ENCODE data around the gene IFI16. TPM values are rescaled to one million over a fixed set of nuclear protein-coding genes. Genes with fewer than 3 reads are reported as not detected.
"Not testable (repeated sequence)": the region's sequence is repeated elsewhere in the genome, so short reads cannot be mapped to it uniquely, and the experiment has no call there.

The IFI16 gene
- total and polyA plus RNA-seq, 10 of the 15 experiments (the other 5 are each of a cell fraction or from before 2014, with no cell fraction given): 120 to 375 (median 188) TPM

DNA sequence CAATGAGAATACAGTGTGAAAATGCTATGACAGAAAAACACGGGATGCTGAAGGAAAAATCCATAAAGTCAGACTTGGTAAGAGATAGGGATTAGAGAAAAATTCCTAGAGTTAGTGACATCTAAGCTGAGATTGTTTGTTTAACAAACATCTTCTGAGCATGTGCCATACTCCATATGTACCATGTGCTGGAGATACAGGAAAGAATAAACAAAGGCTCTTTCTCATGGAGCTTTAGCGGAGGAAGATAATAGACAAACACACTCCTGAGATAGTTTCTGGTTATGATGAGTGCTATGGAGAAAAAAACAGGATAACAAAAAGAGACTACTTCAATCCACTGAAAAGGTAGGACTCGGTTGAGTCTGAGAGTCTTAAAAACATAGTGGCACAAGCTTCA, 88.9 kb downstream of the IFI16 start (continued):
- TF ChIP-seq YY1 (IDR thresholded peaks at IDR 0.05; ENCODE audit: low read depth, low read length) (no peak), MEF2A (IDR thresholded peaks at IDR 0.05; ENCODE audit: insufficient read depth, low read depth, low read length) (no peak)

DNA sequence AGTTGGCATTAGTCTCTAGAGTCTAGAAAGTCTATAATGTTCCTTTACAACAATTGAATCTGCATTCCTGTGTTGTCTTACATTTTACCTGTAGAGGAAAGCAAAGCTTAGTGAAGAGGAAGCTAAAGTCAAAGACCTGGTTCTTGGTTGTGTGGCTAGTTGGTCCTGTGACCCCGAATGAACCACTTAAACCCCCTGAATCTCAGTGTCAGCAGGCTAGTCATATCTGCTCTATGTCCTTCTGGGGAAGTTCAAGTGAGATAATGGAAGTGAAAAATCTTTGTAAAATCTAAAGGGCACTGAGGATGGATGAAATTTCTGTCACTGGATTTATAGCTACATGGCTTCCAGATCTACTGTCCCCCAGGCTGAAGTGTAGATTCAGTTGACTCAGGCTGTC, 90.9 kb downstream of the IFI16 start:
- no TSS peak for BruUV-seq (replicated peaks)
- ATAC-seq (no peak), FAIRE-seq (no peak), DNase-seq (ENCODE audit: low read depth, low spot score) (no peak)
- H2AFZ ChIP-seq (ENCODE audit: control insufficient read depth, low read depth, low read length): no peak overlapping the region
- no peak for TF ChIP-seq TCF7 (IDR thresholded peaks at IDR 0.05; ENCODE audit: borderline replicate concordance)
- RAD21 ChIA-PET (ENCODE audit: unreplicated experiment): no interaction called here
- CTCF ChIA-PET: no interaction called here
- H3K79me2 ChIP-seq (ENCODE audit: control insufficient read depth, insufficient read depth, low read length): no peaks in the 10 kb centered on the region
- no peaks in the 10 kb centered on the region for H3K36me3 ChIP-seq (ENCODE audit: control insufficient read depth in 2 of 2, insufficient read depth in 2 of 2, low read length in 1 of 2)
- intact Hi-C loops (cut with micrococcal nuclease; ENCODE audit: unreplicated experiment): no loop called here
- no peaks in the 10 kb centered on the region for H3K4me1 ChIP-seq (ENCODE audit: control insufficient read depth, insufficient read depth, low read length)
- no peak overlapping the region for H3K4me2 ChIP-seq (ENCODE audit: control insufficient read depth, insufficient read depth)
- SMC1A ChIA-PET (ENCODE audit: uncharacterized antibody, unreplicated experiment): no interaction called here
- no peak overlapping the region for H3K9ac ChIP-seq (ENCODE audit: control insufficient read depth, insufficient read depth, low read length)
- no peak overlapping the region for H3K27ac ChIP-seq (ENCODE audit: control insufficient read depth, insufficient read depth)
- H3K4me3 ChIP-seq: no peak overlapping the region
- H3K27me3 ChIP-seq (replicated peaks in 1 of 2; ENCODE audit: control insufficient read depth in 2 of 2, insufficient read depth in 2 of 2, low read length in 1 of 2): peaks cover 0 to 4% of the 10 kb centered on the region in 2 experiments; a peak in 3 of 4 replicates
- no peaks in the 10 kb centered on the region for H3K9me3 ChIP-seq (replicated peaks; ENCODE audit: control insufficient read depth, insufficient read depth, low read length)
- no peaks in the 10 kb centered on the region for H4K20me1 ChIP-seq (ENCODE audit: control insufficient read depth, insufficient read depth)
- POLR2A ChIA-PET: no interaction called here
- 0% methylated on average over 1 of the region's 1 CpG for WGBS (ENCODE audit: insufficient coverage, insufficient replicate concordance, low lambda C conversion rate, missing lambda C conversion rate)
- in situ Hi-C loops (cut with MboI): no loop called here

DNA sequence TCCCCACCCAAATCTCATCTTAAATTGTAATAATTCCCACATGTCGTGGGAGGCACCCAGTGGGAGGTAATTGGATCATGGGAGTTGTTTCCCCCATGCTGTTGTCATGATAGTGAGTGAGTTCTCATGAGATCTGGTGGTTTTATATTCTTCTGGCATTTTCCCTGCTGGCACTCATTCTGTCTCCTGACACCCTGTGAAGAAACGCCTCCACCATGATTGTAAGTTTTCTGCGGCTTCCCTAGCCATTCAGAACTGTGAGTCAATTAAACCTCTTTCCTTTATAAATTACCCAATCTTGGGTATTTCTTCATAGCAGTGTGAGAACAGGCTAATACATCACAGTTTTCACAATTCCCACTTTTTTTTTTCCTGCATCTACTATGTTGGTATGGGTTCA, 93.3 kb downstream of the IFI16 start:
- FAIRE-seq; BruUV-seq (replicated peaks); in situ Hi-C loops (cut with MboI); H2AFZ ChIP-seq (ENCODE audit: control insufficient read depth, low read depth, low read length); H3K9me3 ChIP-seq (replicated peaks; ENCODE audit: control insufficient read depth, insufficient read depth, low read length); intact Hi-C loops (cut with micrococcal nuclease; ENCODE audit: unreplicated experiment); H3K4me3 ChIP-seq; H3K27ac ChIP-seq (ENCODE audit: control insufficient read depth, insufficient read depth); H3K79me2 ChIP-seq (ENCODE audit: control insufficient read depth, insufficient read depth, low read length); CTCF ChIA-PET; POLR2A ChIA-PET; H3K36me3 ChIP-seq (ENCODE audit: control insufficient read depth in 2 of 2, insufficient read depth in 2 of 2, low read length in 1 of 2); RAD21 ChIA-PET (ENCODE audit: unreplicated experiment); ATAC-seq; H3K4me2 ChIP-seq (ENCODE audit: control insufficient read depth, insufficient read depth); H3K4me1 ChIP-seq (ENCODE audit: control insufficient read depth, insufficient read depth, low read length); DNase-seq (ENCODE audit: low read depth, low spot score); H3K27me3 ChIP-seq (replicated peaks in 1 of 2; ENCODE audit: control insufficient read depth in 2 of 2, insufficient read depth in 2 of 2, low read length in 1 of 2); H3K9ac ChIP-seq (ENCODE audit: control insufficient read depth, insufficient read depth, low read length); H4K20me1 ChIP-seq (ENCODE audit: control insufficient read depth, insufficient read depth): not testable (repeated sequence)
- 50% methylated on average over 3 of the region's 3 CpGs for WGBS (ENCODE audit: insufficient coverage, insufficient replicate concordance, low lambda C conversion rate, missing lambda C conversion rate)
- SMC1A ChIA-PET (ENCODE audit: uncharacterized antibody, unreplicated experiment): interaction anchor here (1.0 kb wide), 1 partner anchor 104 kb away, joined by 3 read pairs; no protein-coding TSS in a partner anchor

Other genes with a start within 250 kb of the IFI16 start
- gene OR6N1, start 237.7 kb upstream of the IFI16 start, total RNA-seq (2014; rRNA removed): not detected in 2 replicates
- gene OR6N1, start 237.7 kb upstream of the IFI16 start, total RNA-seq (2014; rRNA removed; fragmentation: Illumina TruSeq; extraction: Trizol): not detected in 2 replicates
- gene OR6N1, start 237.7 kb upstream of the IFI16 start, total RNA-seq (2021): not detected in 2 replicates
- not detected in 2 replicates for gene OR6N1, start 237.7 kb upstream of the IFI16 start, polyA plus RNA-seq (2011; rRNA removed)
- not detected in 2 replicates for gene OR6N1, start 237.7 kb upstream of the IFI16 start, polyA plus RNA-seq (2014; fragmentation: Illumina TruSeq; extraction: Trizol)
- not detected for gene OR6N1, start 237.7 kb upstream of the IFI16 start, polyA plus RNA-seq (2014; fragmentation: Nextera tagmentation; extraction: Ambion mirVana)
- gene OR6N1, start 237.7 kb upstream of the IFI16 start, polyA plus RNA-seq (2014; rRNA removed): not detected in 2 replicates
- not detected for gene OR6N1, start 237.7 kb upstream of the IFI16 start, polyA plus RNA-seq (2016; fragmentation: Nextera tagmentation; extraction: Ambion mirVana)
- not detected in 2 replicates for gene OR6N2, start 228.7 kb upstream of the IFI16 start, total RNA-seq (2014; rRNA removed)
- not detected in 2 replicates for gene OR6N2, start 228.7 kb upstream of the IFI16 start, total RNA-seq (2014; rRNA removed; fragmentation: Illumina TruSeq; extraction: Trizol)
- gene OR6N2, start 228.7 kb upstream of the IFI16 start, total RNA-seq (2021): not detected in 2 replicates
- gene OR6N2, start 228.7 kb upstream of the IFI16 start, polyA plus RNA-seq (2011; rRNA removed): not detected in 2 replicates
- not detected in 2 replicates for gene OR6N2, start 228.7 kb upstream of the IFI16 start, polyA plus RNA-seq (2014; fragmentation: Illumina TruSeq; extraction: Trizol)
- not detected for gene OR6N2, start 228.7 kb upstream of the IFI16 start, polyA plus RNA-seq (2014; fragmentation: Nextera tagmentation; extraction: Ambion mirVana)
- gene OR6N2, start 228.7 kb upstream of the IFI16 start, polyA plus RNA-seq (2014; rRNA removed): not detected in 2 replicates
- gene OR6N2, start 228.7 kb upstream of the IFI16 start, polyA plus RNA-seq (2016; fragmentation: Nextera tagmentation; extraction: Ambion mirVana): not detected
- gene MNDA, start 178.6 kb upstream of the IFI16 start, total RNA-seq (2014; rRNA removed): 36.1 and 45.1 TPM in 2 replicates
- gene MNDA, start 178.6 kb upstream of the IFI16 start, total RNA-seq (2014; rRNA removed; fragmentation: Illumina TruSeq; extraction: Trizol): 72.2 and 74.7 TPM in 2 replicates
- gene MNDA, start 178.6 kb upstream of the IFI16 start, total RNA-seq (2021): 36.8 and 37.6 TPM in 2 replicates
- 37.1 and 49.1 TPM in 2 replicates for gene MNDA, start 178.6 kb upstream of the IFI16 start, polyA plus RNA-seq (2011; rRNA removed)
- 83.0 and 116 TPM in 2 replicates for gene MNDA, start 178.6 kb upstream of the IFI16 start, polyA plus RNA-seq (2014; fragmentation: Illumina TruSeq; extraction: Trizol)
- 10 to 100 TPM; 81.9 to 91.8 TPM for gene MNDA, start 178.6 kb upstream of the IFI16 start, polyA plus RNA-seq (2014; fragmentation: Nextera tagmentation; extraction: Ambion mirVana)
- 32.1 and 38.9 TPM in 2 replicates for gene MNDA, start 178.6 kb upstream of the IFI16 start, polyA plus RNA-seq (2014; rRNA removed)
- 10 to 100 TPM; 20.1 to 21.4 TPM for gene MNDA, start 178.6 kb upstream of the IFI16 start, polyA plus RNA-seq (2016; fragmentation: Nextera tagmentation; extraction: Ambion mirVana)
- 0.34 and 0.82 TPM in 2 replicates for gene PYHIN1, start 78.4 kb upstream of the IFI16 start, total RNA-seq (2014; rRNA removed)
- gene PYHIN1, start 78.4 kb upstream of the IFI16 start, total RNA-seq (2014; rRNA removed; fragmentation: Illumina TruSeq; extraction: Trizol): 0.49 and 0.88 TPM in 2 replicates
- gene PYHIN1, start 78.4 kb upstream of the IFI16 start, total RNA-seq (2021): 0.28 and 0.35 TPM in 2 replicates
- 7.2 and 9.4 TPM in 2 replicates for gene PYHIN1, start 78.4 kb upstream of the IFI16 start, polyA plus RNA-seq (2011; rRNA removed)
- 0.46 and 0.53 TPM in 2 replicates for gene PYHIN1, start 78.4 kb upstream of the IFI16 start, polyA plus RNA-seq (2014; fragmentation: Illumina TruSeq; extraction: Trizol)
- gene PYHIN1, start 78.4 kb upstream of the IFI16 start, polyA plus RNA-seq (2014; fragmentation: Nextera tagmentation; extraction: Ambion mirVana): under 1 TPM; 0.35 to 0.56 TPM
- 0.26 and 0.29 TPM in 2 replicates for gene PYHIN1, start 78.4 kb upstream of the IFI16 start, polyA plus RNA-seq (2014; rRNA removed)
- under 1 TPM; 0.19 to 0.42 TPM for gene PYHIN1, start 78.4 kb upstream of the IFI16 start, polyA plus RNA-seq (2016; fragmentation: Nextera tagmentation; extraction: Ambion mirVana)
- gene AIM2, start 66.9 kb downstream of the IFI16 start, total RNA-seq (2014; rRNA removed): 9.3 and 9.7 TPM in 2 replicates
- 12.9 and 15.2 TPM in 2 replicates for gene AIM2, start 66.9 kb downstream of the IFI16 start, total RNA-seq (2014; rRNA removed; fragmentation: Illumina TruSeq; extraction: Trizol)
- gene AIM2, start 66.9 kb downstream of the IFI16 start, total RNA-seq (2021): 7.9 and 8.9 TPM in 2 replicates
- 35.7 and 58.8 TPM in 2 replicates for gene AIM2, start 66.9 kb downstream of the IFI16 start, polyA plus RNA-seq (2011; rRNA removed)
- gene AIM2, start 66.9 kb downstream of the IFI16 start, polyA plus RNA-seq (2014; fragmentation: Illumina TruSeq; extraction: Trizol): 13.3 and 17.3 TPM in 2 replicates
- 10 to 100 TPM; 13.4 to 16.7 TPM for gene AIM2, start 66.9 kb downstream of the IFI16 start, polyA plus RNA-seq (2014; fragmentation: Nextera tagmentation; extraction: Ambion mirVana)
- 7.2 and 10.0 TPM in 2 replicates for gene AIM2, start 66.9 kb downstream of the IFI16 start, polyA plus RNA-seq (2014; rRNA removed)
- 10 to 100 TPM; 10.6 to 12.8 TPM for gene AIM2, start 66.9 kb downstream of the IFI16 start, polyA plus RNA-seq (2016; fragmentation: Nextera tagmentation; extraction: Ambion mirVana)
- not detected in 2 replicates for gene CADM3, start 161.7 kb downstream of the IFI16 start, total RNA-seq (2014; rRNA removed)
- not detected in 2 replicates for gene CADM3, start 161.7 kb downstream of the IFI16 start, total RNA-seq (2014; rRNA removed; fragmentation: Illumina TruSeq; extraction: Trizol)
- gene CADM3, start 161.7 kb downstream of the IFI16 start, total RNA-seq (2021): not detected in 2 replicates
- 0.27 and 0.37 TPM in 2 replicates for gene CADM3, start 161.7 kb downstream of the IFI16 start, polyA plus RNA-seq (2011; rRNA removed)
- gene CADM3, start 161.7 kb downstream of the IFI16 start, polyA plus RNA-seq (2014; fragmentation: Illumina TruSeq; extraction: Trizol): not detected in 2 replicates
- gene CADM3, start 161.7 kb downstream of the IFI16 start, polyA plus RNA-seq (2014; fragmentation: Nextera tagmentation; extraction: Ambion mirVana): not detected
- 0.01 and 0.04 TPM in 2 replicates for gene CADM3, start 161.7 kb downstream of the IFI16 start, polyA plus RNA-seq (2014; rRNA removed)
- gene CADM3, start 161.7 kb downstream of the IFI16 start, polyA plus RNA-seq (2016; fragmentation: Nextera tagmentation; extraction: Ambion mirVana): not detected
- 0.06 and 0.38 TPM in 2 replicates for gene ACKR1, start 195.0 kb downstream of the IFI16 start, total RNA-seq (2014; rRNA removed)
- gene ACKR1, start 195.0 kb downstream of the IFI16 start, total RNA-seq (2014; rRNA removed; fragmentation: Illumina TruSeq; extraction: Trizol): 0.09 and 0.14 TPM in 2 replicates
- gene ACKR1, start 195.0 kb downstream of the IFI16 start, total RNA-seq (2021): 0.35 and 0.38 TPM in 2 replicates
- gene ACKR1, start 195.0 kb downstream of the IFI16 start, polyA plus RNA-seq (2011; rRNA removed): 0.58 and 0.99 TPM in 2 replicates
- gene ACKR1, start 195.0 kb downstream of the IFI16 start, polyA plus RNA-seq (2014; fragmentation: Illumina TruSeq; extraction: Trizol): 0.16 TPM in 1 of 2 replicates, not detected in the other
- under 1 TPM in 1 of 2 experiments, not detected in 1; 0.62 TPM for gene ACKR1, start 195.0 kb downstream of the IFI16 start, polyA plus RNA-seq (2014; fragmentation: Nextera tagmentation; extraction: Ambion mirVana)
- 0.18 and 0.19 TPM in 2 replicates for gene ACKR1, start 195.0 kb downstream of the IFI16 start, polyA plus RNA-seq (2014; rRNA removed)
- 1 to 10 TPM; 1.4 to 1.8 TPM for gene ACKR1, start 195.0 kb downstream of the IFI16 start, polyA plus RNA-seq (2016; fragmentation: Nextera tagmentation; extraction: Ambion mirVana)